HepG2 (cell line): ENCODE measurements around the gene CRYM. TPM values are rescaled to one million over a fixed set of nuclear protein-coding genes. Genes with fewer than 3 reads are reported as not detected.

Experiments used
- BRCA1 ChIP-seq: sonication (generic); formaldehyde crosslinking; IDR thresholded peaks from 2 replicates; pipeline ENCODE4 v1.4.0; 2020; ENCODE audit warnings: missing genetic modification reagents
- CCDC6 ChIP-seq: sonication (generic); formaldehyde crosslinking; IDR thresholded peaks from 2 replicates; pipeline ENCODE4 v1.8.1; 2022; ENCODE audit warnings: mild to moderate bottlenecking, missing genetic modification reagents, moderate library complexity
- DNMT1 ChIP-seq: sonication (generic); formaldehyde crosslinking; IDR thresholded peaks from 2 replicates; pipeline ENCODE4 v1.5.1; 2020; ENCODE audit warnings: mild to moderate bottlenecking, missing genetic modification reagents
- EED ChIP-seq: sonication (generic); formaldehyde crosslinking; IDR thresholded peaks from 2 replicates; pipeline ENCODE4 v1.5.0; 2020; ENCODE audit warnings: mild to moderate bottlenecking, missing genetic modification reagents
- ELF3 ChIP-seq: IDR thresholded peaks from 2 replicates; pipeline ENCODE4 v1.6.1; 2016; ENCODE audit warnings: missing genetic modification reagents, missing compliant biosample characterization
- KMT2A ChIP-seq: sonication (generic); formaldehyde crosslinking; IDR thresholded peaks from 2 replicates; pipeline ENCODE4 v1.4.0; 2020; ENCODE audit warnings: missing genetic modification reagents
- NFKBIZ ChIP-seq: IDR thresholded peaks from 2 replicates; pipeline ENCODE4 v1.6.1; 2018; ENCODE audit warnings: missing genetic modification reagents, missing compliant biosample characterization
- NR2F2 ChIP-seq: IDR thresholded peaks from 2 replicates; pipeline ENCODE4 v1.6.1; 2012; ENCODE audit warnings: low read depth, inconsistent platforms, borderline replicate concordance
- NR3C1 ChIP-seq: sonication (generic); formaldehyde crosslinking; IDR thresholded peaks from 2 replicates; pipeline ENCODE4 v1.4.0; 2020; ENCODE audit warnings: missing genetic modification reagents
- NRL ChIP-seq: sonication (generic); formaldehyde crosslinking; IDR thresholded peaks from 2 replicates; pipeline ENCODE4 v1.5.0; 2020; ENCODE audit warnings: missing genetic modification reagents, mild to moderate bottlenecking, moderate library complexity, borderline replicate concordance
- PAF1 ChIP-seq: IDR thresholded peaks from 2 replicates; pipeline ENCODE4 v1.6.1; 2016; ENCODE audit warnings: missing genetic modification reagents, missing compliant biosample characterization
- ZEB1 ChIP-seq: IDR thresholded peaks from 2 replicates; pipeline ENCODE4 v1.6.1; 2012; ENCODE audit warnings: mild to moderate bottlenecking, low read depth, inconsistent platforms; ENCODE audit not compliant: insufficient replicate concordance
- ZNF557 ChIP-seq: sonication (generic); formaldehyde crosslinking; IDR thresholded peaks from 2 replicates; pipeline ENCODE4 v1.4.0; 2020; ENCODE audit warnings: missing genetic modification reagents
- ZNF570 ChIP-seq: sonication (generic); formaldehyde crosslinking; IDR thresholded peaks from 2 replicates; pipeline ENCODE4 v1.4.0; 2020; ENCODE audit warnings: mild to moderate bottlenecking, missing genetic modification reagents, borderline replicate concordance
- ZNF879 ChIP-seq: sonication (generic); formaldehyde crosslinking; IDR thresholded peaks from 2 replicates; pipeline ENCODE4 v1.8.1; 2023; ENCODE audit warnings: missing genetic modification reagents
- polyA plus RNA-seq, 8 experiments: library from polyadenylated mRNA; depleted of rRNA in 3 of 8; stranded (reverse) in 7 of 8; unstranded in 1 of 8; fragments of >200 nt; fragmentation: Illumina TruSeq in 4 of 8; extraction: Trizol in 4 of 8; gene quantifications; 2 replicates each; pipeline versions ENCODE4 v1.2.1 to v1.2.3, GENCODE V29; 2011 to 2016; ENCODE audit warnings: low read depth in 4 of 8, missing spikeins in 1 of 8, mixed read lengths in 1 of 8; ENCODE audit not compliant: insufficient read depth in 1 of 8
- total RNA-seq, 5 experiments: library from RNA; depleted of rRNA; stranded (reverse); fragments of >200 nt; fragmentation: Illumina TruSeq; extraction: Trizol; gene quantifications; 2 replicates each; pipeline ENCODE4 v1.2.3, GENCODE V29; 2016; ENCODE audit warnings: low read depth in 1 of 5
- TF ChIP-seq, protein P1 (sequence below): sonication (generic); formaldehyde crosslinking; IDR thresholded peaks from 2 replicates; pipeline ENCODE4 v1.8.1; 2022; ENCODE audit warnings: low read depth, mild to moderate bottlenecking, missing genetic modification reagents
- TF ChIP-seq, protein P2 (sequence below): sonication (generic); formaldehyde crosslinking; IDR thresholded peaks from 2 replicates; pipeline ENCODE4 v1.5.0; 2020; ENCODE audit warnings: missing genetic modification reagents
- TF ChIP-seq, protein P3 (sequence below): sonication (generic); formaldehyde crosslinking; IDR thresholded peaks from 2 replicates; pipeline ENCODE4 v1.5.0; 2020; ENCODE audit warnings: mild to moderate bottlenecking, missing genetic modification reagents, borderline replicate concordance

The CRYM gene
- total and polyA plus RNA-seq, 2 of the 13 experiments (the other 11 are each of a cell fraction or from before 2014, with no cell fraction given) = 1.9 to 2.2 TPM

DNA sequence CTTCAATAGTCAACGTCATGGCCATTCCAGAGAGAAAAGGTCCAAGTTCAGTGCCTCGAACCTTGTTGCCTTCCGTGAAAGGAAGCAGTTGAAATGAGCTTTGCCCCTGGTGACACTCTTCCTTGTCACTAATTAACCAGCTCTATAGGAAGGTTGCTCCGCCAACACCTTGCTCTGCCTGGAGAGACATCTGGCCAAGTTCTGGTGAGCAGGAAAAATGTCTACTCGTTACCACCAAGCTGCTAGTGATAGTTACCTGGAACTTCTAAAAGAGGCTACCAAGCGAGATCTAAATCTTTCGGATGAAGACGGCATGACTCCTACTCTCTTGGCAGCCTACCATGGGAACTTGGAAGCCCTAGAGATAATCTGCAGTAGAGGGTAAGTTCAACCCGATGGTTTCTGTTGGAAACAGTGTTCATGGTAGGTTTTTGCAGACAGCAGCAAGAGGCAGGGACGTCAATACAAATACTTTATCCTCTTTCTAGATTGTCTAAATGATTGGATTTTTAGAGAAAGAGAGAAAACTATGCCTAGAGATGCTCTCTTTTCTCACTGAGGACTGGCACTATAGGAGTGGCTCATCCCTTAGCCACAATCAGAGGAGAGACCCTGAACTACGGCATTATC lies 44.5 kb downstream of the CRYM start, which contains the start of gene ANKS4B (continued):
- TF ChIP-seq, protein P1, sequence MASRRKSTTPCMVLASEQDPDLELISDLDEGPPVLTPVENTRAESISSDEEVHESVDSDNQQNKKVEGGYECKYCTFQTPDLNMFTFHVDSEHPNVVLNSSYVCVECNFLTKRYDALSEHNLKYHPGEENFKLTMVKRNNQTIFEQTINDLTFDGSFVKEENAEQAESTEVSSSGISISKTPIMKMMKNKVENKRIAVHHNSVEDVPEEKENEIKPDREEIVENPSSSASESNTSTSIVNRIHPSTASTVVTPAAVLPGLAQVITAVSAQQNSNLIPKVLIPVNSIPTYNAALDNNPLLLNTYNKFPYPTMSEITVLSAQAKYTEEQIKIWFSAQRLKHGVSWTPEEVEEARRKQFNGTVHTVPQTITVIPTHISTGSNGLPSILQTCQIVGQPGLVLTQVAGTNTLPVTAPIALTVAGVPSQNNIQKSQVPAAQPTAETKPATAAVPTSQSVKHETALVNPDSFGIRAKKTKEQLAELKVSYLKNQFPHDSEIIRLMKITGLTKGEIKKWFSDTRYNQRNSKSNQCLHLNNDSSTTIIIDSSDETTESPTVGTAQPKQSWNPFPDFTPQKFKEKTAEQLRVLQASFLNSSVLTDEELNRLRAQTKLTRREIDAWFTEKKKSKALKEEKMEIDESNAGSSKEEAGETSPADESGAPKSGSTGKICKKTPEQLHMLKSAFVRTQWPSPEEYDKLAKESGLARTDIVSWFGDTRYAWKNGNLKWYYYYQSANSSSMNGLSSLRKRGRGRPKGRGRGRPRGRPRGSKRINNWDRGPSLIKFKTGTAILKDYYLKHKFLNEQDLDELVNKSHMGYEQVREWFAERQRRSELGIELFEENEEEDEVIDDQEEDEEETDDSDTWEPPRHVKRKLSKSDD (CRISPR knock-in tag) = no peak
- TF ChIP-seq DNMT1 (CRISPR knock-in tag) (no peak), ZEB1 (no peak), NR2F2 (peak; percentile 60; the same call in 1 of the 2 replicates), PAF1 (CRISPR knock-in tag) (no peak), NRL (CRISPR knock-in tag) (no peak), ZNF557 (CRISPR knock-in tag) (peak; percentile 94), NR3C1 (CRISPR knock-in tag) (no peak), ZNF570 (CRISPR knock-in tag) (no peak), NFKBIZ (peak; percentile 86; the same call in 1 of the 2 replicates), ZNF879 (CRISPR knock-in tag) (no peak), CCDC6 (no peak; the same call in 1 of the 2 replicates), KMT2A (CRISPR knock-in tag) (peak; percentile 89), EED (CRISPR knock-in tag) (no peak), ELF3 (peak; percentile 99), BRCA1 (no peak; the same call in 1 of the 2 replicates)
- TF ChIP-seq, protein P2, sequence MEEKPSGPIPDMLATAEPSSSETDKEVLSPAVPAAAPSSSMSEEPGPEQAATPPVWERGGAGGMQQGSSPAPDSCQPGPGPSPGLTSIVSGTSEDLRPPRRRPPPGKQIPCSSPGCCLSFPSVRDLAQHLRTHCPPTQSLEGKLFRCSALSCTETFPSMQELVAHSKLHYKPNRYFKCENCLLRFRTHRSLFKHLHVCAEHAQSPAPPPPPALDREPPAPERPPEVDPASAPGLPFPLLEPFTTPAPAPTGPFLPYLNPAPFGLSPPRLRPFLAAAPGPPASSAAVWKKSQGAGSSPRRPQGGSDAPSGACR = no peak
- TF ChIP-seq, protein P3, sequence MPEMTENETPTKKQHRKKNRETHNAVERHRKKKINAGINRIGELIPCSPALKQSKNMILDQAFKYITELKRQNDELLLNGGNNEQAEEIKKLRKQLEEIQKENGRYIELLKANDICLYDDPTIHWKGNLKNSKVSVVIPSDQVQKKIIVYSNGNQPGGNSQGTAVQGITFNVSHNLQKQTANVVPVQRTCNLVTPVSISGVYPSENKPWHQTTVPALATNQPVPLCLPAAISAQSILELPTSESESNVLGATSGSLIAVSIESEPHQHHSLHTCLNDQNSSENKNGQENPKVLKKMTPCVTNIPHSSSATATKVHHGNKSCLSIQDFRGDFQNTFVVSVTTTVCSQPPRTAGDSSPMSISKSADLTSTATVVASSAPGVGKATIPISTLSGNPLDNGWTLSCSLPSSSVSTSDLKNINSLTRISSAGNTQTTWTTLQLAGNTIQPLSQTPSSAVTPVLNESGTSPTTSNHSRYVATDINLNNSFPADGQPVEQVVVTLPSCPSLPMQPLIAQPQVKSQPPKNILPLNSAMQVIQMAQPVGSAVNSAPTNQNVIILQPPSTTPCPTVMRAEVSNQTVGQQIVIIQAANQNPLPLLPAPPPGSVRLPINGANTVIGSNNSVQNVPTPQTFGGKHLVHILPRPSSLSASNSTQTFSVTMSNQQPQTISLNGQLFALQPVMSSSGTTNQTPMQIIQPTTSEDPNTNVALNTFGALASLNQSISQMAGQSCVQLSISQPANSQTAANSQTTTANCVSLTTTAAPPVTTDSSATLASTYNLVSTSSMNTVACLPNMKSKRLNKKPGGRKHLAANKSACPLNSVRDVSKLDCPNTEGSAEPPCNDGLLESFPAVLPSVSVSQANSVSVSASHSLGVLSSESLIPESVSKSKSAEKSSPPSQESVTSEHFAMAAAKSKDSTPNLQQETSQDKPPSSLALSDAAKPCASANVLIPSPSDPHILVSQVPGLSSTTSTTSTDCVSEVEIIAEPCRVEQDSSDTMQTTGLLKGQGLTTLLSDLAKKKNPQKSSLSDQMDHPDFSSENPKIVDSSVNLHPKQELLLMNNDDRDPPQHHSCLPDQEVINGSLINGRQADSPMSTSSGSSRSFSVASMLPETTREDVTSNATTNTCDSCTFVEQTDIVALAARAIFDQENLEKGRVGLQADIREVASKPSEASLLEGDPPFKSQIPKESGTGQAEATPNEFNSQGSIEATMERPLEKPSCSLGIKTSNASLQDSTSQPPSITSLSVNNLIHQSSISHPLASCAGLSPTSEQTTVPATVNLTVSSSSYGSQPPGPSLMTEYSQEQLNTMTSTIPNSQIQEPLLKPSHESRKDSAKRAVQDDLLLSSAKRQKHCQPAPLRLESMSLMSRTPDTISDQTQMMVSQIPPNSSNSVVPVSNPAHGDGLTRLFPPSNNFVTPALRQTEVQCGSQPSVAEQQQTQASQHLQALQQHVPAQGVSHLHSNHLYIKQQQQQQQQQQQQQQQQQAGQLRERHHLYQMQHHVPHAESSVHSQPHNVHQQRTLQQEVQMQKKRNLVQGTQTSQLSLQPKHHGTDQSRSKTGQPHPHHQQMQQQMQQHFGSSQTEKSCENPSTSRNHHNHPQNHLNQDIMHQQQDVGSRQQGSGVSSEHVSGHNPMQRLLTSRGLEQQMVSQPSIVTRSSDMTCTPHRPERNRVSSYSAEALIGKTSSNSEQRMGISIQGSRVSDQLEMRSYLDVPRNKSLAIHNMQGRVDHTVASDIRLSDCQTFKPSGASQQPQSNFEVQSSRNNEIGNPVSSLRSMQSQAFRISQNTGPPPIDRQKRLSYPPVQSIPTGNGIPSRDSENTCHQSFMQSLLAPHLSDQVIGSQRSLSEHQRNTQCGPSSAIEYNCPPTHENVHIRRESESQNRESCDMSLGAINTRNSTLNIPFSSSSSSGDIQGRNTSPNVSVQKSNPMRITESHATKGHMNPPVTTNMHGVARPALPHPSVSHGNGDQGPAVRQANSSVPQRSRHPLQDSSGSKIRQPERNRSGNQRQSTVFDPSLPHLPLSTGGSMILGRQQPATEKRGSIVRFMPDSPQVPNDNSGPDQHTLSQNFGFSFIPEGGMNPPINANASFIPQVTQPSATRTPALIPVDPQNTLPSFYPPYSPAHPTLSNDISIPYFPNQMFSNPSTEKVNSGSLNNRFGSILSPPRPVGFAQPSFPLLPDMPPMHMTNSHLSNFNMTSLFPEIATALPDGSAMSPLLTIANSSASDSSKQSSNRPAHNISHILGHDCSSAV (CRISPR knock-in tag) = no peak
